Activated CD8-positive, alpha-beta memory T cell treated with anti-CD3 and anti-CD28 coated beads, Interleukin-2, amount 50 U/mL, for 48 hours (primary cell): ENCODE measurements around the gene TUT4.

Experiments
- DNase-seq: peaks from one replicate; pipeline ENCODE4 v3.0.0-alpha.2; 2020

The TUT4 gene

GRCh38 chr1:52400131-52400530 lies 152.8 kb downstream of the TUT4 start:
- no peak for DNase-seq

GRCh38 chr1:52399629-52400028 lies 153.3 kb downstream of the TUT4 start:
- no peak for DNase-seq

- no peak for DNase-seq
Measured at GRCh38 chr1:52393174-52393573, 159.7 kb downstream of the TUT4 start.

- peak; percentile 13 for DNase-seq
Measured at GRCh38 chr1:52386458-52386857, 166.4 kb downstream of the TUT4 start.

GRCh38 chr1:52385376-52385775 lies 167.5 kb downstream of the TUT4 start:
- DNase-seq: no peak
